C1 segment of cervical spinal cord (tissue), 14 donors: ENCODE data around the gene CSF1.
"Not testable (repeated sequence)": the region's sequence is repeated elsewhere in the genome, so short reads cannot be mapped to it uniquely, and the experiment has no call there.

Source experiments
- DNase-seq, 14 donors: peaks; one replicate each; lab custom pipeline; 2025; lab: John Stamatoyannopoulos, UW

Gene CSF1

DNA sequence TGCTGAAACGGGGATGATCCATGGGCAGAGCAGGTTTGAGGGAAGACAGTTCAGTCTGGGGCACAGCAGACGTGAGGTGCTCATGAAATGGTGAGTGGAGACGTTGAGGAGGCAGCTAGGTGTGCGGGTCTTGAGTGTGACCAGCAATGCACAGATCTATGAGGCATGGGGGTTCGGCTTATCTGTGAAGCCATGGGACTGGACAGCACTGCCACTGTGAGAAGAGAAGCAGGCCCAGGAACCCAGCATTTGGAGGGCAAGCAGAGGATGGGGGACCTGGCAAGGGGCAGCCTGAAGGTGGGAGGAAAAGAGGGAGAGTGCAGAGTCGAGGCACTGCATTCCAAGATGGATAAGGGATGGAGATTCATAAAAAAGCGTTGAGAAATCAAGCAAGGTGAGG lies 8.0 kb downstream of the CSF1 start:
- no peak for DNase-seq

DNA sequence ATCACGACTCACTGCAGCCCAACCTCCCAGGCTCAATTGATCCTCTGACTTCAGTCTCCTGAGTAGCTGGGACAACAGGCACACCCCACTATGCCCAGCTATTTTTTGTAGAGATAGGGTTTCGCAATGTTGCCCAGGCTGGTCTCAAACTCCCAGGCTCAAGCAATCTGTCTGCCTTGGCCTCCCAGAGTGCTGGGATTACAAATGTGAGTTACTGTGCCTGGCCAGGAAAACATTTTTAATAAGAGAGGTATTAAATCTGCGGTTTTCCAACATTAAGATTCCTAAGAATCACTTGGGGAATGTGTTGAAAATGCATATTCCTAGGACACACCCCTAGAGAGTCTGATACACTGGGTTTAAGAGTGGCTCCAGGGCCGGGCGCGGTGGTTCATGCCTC lies 8.7 kb downstream of the CSF1 start:
- DNase-seq: no peak

DNA sequence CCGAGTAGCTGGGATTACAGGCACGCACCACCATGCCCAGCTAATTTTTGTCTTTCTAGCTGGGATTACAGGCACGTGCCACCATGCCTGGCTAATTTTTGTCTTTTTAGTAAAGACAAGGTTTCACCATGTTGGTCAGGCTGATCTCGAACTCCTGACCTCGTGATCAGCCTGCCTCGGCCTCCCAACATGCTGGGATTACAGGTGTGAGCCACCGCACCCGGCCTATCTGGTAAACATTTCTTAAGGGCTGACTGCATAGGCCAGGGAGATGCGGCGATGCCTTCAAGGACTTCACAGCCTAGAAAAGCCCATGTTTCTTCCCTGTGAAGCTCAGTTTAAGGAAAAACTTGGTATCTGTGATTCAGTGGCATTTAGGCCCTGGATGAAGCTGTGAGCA lies 9.7 kb downstream of the CSF1 start:
- not testable (repeated sequence) for DNase-seq

DNA sequence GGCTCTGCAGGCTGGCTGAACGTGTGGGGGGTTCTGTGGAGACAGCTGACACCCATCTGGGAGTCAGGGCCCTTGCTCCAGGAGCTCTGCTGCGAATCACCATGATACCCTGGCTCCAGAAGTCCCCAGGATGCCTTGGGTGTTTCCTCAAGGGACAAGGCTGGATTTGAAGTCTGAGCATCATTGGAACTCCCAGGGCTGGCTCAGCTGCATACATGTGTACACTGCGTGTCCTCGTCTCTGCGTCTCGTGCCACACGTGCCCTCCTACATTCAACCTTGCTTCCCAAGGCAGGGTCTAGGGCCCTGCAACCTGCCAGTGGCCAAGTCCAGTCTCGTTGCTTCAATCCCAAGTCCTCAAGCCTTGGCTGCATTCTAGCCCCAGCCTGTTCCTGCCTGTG lies 11.7 kb downstream of the CSF1 start:
- no peak for DNase-seq

DNA sequence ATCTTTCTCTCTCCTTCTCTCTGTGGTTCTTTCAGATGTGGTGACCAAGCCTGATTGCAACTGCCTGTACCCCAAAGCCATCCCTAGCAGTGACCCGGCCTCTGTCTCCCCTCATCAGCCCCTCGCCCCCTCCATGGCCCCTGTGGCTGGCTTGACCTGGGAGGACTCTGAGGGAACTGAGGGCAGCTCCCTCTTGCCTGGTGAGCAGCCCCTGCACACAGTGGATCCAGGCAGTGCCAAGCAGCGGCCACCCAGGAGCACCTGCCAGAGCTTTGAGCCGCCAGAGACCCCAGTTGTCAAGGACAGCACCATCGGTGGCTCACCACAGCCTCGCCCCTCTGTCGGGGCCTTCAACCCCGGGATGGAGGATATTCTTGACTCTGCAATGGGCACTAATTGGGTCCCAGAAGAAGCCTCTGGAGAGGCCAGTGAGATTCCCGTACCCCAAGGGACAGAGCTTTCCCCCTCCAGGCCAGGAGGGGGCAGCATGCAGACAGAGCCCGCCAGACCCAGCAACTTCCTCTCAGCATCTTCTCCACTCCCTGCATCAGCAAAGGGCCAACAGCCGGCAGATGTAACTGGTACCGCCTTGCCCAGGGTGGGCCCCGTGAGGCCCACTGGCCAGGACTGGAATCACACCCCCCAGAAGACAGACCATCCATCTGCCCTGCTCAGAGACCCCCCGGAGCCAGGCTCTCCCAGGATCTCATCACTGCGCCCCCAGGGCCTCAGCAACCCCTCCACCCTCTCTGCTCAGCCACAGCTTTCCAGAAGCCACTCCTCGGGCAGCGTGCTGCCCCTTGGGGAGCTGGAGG lies 12.7 kb downstream of the CSF1 start:
- DNase-seq: no peak

DNA sequence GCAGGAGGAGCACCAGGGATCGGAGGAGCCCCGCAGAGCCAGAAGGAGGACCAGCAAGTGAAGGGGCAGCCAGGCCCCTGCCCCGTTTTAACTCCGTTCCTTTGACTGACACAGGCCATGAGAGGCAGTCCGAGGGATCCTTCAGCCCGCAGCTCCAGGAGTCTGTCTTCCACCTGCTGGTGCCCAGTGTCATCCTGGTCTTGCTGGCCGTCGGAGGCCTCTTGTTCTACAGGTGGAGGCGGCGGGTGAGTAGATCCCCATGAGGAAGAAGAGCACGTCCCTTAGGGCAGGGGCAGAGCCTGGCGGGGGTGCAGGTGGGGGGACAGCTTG lies 13.3 kb downstream of the CSF1 start:
- DNase-seq: no peak

DNA sequence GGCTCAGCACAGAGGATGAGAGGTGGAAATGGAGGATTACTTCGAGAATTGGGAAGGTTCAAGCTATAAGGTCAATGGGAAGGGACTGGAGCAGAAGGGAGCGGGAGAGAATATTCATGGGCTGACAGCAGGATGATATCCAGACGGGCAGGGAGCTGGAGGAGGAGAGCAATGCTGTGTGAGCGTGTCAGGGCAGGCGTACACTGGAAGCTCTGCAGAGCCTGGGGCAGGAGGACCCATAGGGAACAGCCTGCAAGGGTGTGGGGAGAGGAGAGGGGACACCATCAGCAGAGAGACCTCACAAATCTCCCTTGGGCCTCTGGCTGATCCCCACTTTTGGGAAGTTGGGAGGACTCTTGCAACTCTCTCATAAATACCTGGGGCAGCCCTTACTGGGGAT lies 13.7 kb downstream of the CSF1 start:
- DNase-seq: no peak

DNA sequence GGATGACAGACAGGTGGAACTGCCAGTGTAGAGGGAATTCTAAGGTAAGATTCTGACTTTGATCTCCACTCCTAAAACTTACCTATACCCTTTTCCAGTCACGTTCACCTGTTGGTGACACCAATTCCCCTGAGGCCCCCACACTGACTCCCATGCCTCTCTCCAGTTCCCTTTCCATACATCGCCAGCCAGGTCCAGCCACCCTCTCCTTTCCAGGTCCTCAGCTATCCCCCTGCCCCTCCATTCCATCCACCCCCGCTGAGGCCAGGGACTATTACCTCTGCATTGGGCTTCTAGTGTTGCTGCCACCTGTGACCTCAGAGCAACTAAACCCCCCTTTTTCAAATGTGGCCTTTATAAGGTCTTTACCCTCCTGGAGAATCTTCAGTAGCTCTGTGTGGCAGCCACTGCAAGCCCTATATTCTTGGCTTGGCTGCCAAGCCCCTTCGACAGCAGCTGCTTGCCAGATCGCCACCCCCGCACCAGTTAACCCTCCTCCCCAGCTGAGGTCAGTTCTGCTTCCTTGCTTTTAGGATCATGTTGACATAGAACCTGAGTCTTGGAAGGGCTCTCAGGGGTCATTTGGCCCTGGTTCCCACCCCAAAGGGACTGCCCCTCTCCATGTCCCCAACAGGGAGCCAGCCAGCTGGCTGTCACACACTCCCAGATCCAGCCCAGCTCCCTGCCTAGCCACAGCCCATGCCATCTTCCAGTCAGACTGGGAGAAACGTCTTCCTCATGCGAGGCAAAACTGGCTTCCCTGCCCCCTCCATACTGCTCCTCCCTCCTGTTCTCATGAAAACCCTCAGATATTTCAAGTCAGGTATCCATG lies 14.7 kb downstream of the CSF1 start:
- DNase-seq: no peak

DNA sequence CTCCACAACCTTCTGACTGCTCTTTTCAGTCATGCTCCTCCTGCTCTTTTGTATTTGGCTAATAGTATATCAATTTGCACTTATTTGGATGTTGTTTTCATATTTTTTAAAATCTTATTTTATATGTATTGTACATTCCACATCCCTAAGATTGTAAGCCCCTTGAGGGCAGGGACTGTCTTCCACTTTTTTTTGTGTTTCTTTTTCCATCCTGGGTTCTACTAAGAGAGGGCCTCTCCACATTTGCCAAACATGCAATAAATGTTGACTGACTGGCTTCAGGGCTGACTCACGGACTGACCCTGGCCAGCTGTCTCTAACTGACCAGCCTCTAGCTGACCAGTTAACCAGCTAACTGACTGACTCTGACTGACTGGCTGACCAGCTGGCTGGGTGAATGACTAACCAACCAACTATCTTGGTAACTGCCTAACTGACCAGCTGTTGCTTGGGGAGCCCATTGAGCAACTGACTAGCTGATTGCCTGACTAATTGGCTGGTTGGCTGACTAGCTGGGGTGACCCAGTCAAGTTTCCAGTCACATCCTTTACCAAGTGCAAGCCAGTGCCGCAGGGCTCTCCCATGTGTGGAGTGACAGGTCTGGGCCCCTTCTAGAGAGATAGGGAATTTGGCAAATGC lies 16.1 kb downstream of the CSF1 start:
- DNase-seq: no peak

DNA sequence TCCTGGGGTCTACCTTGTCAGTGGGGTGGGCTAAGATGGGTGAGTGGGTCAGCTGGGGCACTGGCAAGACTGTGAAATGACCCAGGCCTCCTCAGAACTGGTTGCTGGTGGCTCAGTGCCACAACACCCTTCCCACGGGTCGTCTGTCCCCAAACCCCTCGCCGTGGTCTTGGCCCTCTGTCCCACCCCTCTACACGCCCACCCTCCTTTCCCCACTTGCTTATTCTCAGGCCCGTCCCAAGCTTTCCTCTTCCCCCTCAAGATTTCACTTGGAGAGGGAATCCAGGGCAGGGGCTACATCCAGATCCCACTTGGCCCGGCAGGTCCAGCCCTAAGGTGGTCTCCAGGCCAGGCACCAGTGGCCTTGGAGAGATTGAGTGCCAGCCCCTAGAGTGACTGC lies 16.7 kb downstream of the CSF1 start:
- no peak for DNase-seq

DNA sequence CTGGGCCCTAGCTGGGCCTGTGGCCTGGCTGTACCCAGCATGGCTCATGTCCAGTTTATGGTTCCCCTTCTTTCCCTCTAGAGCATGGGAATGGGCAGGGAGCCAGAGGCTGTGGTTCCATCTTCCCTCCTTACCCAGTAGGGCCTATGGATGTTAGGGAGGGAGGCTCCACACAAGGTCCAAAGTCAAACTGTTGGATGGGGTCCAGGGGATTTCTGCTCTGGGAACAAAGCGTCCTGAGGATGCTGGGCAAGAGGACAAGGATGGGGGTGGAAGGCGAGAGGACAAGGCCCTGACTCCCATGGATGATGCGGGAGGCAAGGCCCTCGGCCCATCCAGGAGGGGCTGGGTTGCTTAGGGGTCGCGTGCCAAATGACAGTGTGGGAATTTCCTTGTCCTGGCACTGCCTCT lies 17.3 kb downstream of the CSF1 start:
- DNase-seq: peak in 11 of 14 donors; percentile 23 to 78 (median 61)

DNA sequence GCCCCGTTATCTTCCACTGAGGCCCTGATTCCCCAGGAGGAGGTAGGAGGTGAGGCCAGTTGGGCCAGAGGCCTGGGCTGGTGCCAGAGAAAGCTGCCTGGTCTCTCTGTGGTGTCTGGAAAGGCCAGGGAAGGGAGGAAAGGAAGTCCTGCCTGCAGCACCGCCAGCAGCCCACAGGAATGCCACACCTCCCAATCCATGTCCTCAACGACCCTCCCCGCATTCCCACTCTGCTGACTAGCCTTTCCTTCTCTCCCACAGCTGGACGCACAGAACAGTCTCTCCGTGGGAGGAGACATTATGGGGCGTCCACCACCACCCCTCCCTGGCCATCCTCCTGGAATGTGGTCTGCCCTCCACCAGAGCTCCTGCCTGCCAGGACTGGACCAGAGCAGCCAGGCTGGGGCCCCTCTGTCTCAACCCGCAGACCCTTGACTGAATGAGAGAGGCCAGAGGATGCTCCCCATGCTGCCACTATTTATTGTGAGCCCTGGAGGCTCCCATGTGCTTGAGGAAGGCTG lies 18.0 kb downstream of the CSF1 start:
- DNase-seq: peak in 1 of 14 donors; percentile 57

DNA sequence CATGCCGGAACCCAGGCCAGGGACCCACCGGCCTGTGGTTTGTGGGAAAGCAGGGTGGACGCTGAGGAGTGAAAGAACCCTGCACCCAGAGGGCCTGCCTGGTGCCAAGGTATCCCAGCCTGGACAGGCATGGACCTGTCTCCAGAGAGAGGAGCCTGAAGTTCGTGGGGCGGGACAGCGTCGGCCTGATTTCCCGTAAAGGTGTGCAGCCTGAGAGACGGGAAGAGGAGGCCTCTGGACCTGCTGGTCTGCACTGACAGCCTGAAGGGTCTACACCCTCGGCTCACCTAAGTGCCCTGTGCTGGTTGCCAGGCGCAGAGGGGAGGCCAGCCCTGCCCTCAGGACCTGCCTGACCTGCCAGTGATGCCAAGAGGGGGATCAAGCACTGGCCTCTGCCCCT lies 18.5 kb downstream of the CSF1 start:
- no peak for DNase-seq

DNA sequence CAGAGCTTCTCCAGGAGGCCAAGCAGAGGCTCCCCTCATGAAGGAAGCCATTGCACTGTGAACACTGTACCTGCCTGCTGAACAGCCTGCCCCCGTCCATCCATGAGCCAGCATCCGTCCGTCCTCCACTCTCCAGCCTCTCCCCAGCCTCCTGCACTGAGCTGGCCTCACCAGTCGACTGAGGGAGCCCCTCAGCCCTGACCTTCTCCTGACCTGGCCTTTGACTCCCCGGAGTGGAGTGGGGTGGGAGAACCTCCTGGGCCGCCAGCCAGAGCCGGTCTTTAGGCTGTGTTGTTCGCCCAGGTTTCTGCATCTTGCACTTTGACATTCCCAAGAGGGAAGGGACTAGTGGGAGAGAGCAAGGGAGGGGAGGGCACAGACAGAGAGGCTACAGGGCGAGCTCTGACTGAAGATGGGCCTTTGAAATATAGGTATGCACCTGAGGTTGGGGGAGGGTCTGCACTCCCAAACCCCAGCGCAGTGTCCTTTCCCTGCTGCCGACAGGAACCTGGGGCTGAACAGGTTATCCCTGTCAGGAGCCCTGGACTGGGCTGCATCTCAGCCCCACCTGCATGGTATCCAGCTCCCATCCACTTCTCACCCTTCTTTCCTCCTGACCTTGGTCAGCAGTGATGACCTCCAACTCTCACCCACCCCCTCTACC lies 19.1 kb downstream of the CSF1 start:
- DNase-seq: no peak

DNA sequence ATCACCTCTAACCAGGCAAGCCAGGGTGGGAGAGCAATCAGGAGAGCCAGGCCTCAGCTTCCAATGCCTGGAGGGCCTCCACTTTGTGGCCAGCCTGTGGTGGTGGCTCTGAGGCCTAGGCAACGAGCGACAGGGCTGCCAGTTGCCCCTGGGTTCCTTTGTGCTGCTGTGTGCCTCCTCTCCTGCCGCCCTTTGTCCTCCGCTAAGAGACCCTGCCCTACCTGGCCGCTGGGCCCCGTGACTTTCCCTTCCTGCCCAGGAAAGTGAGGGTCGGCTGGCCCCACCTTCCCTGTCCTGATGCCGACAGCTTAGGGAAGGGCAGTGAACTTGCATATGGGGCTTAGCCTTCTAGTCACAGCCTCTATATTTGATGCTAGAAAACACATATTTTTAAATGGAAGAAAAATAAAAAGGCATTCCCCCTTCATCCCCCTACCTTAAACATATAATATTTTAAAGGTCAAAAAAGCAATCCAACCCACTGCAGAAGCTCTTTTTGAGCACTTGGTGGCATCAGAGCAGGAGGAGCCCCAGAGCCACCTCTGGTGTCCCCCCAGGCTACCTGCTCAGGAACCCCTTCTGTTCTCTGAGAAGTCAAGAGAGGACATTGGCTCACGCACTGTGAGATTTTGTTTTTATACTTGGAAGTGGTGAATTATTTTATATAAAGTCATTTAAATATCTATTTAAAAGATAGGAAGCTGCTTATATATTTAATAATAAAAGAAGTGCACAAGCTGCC lies 19.8 kb downstream of the CSF1 start:
- no peak for DNase-seq

DNA sequence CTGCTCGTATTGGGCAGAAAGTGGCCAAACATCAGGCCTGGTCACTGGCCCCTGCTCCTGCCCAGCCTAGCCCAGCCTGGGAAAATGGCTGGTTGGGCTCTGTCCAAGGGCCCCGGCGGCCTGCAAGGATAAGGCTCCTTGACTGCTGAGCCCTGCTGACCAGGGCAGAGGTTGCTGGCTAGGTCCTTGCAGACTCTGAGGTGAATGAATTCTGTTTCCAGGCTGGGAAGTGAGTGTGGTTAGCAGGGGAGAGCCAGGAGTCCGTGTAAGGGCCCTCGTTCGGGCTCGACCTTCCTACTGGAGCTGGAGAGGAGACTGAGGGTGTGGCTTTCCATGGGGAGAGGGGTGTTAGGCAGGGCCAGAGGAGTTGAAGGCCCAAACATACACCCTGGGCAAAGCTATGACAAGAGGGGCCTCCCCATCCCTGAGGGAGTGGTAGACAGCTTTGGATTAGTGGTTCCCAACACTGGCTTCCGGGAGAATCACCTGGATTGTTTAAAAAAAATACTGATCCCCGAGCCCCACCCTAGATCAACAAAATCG lies 20.6 kb downstream of the CSF1 start:
- peak in 4 of 14 donors; percentile 48 to 69 (median 60) for DNase-seq

DNA sequence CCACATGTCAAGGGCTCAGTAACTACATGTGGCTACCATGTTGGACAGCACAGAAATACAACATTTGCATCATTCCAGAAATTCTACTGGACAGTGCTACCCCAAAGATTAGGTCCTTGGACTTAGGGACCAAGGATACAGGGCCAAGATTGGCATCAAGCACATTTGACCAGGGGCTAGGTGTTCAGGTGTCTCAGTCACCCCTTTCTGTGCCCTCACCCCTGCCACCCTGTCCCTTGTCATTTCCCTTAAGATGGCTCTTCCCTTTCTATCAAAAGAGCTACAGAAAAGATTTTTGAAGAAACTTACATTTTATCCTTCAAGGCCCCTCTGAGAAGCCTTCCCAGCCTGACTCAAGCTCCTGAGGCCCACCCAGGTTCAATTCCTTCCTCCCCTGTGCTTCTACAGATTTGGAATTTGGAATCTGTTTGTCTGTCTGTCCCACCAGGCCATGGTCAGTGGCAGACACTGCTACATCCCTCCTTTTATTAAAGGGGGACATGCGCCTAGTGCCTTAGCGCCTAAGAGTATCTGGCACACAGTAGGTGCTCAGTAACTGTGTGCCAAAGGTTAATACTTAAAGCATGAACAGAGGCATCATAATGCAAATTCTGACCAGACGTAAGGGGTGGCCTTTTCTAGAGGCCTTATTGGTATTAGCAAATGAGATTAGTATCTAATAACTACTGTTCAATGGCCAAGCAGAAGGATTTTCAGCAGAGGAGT lies 21.4 kb downstream of the CSF1 start:
- no peak for DNase-seq

DNA sequence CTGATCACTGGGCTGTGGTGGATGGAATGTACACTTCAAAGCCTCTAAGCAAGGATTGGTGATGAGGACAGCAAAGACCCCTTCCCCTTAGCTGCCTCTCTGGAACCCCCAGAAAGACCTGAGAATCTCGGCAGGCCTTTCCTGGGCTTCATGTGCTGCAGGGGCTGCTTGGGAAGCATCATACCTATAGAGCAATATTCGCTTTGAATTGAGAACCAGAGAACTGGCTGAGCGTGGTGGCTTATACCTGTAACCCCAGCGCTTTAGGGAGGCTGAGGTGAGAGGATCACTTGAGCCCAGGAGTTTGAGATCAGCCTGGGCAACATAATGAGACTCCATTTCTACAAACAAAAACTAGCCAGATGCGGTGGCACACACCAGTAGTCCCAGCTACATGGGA lies 22.0 kb downstream of the CSF1 start:
- no peak for DNase-seq

DNA sequence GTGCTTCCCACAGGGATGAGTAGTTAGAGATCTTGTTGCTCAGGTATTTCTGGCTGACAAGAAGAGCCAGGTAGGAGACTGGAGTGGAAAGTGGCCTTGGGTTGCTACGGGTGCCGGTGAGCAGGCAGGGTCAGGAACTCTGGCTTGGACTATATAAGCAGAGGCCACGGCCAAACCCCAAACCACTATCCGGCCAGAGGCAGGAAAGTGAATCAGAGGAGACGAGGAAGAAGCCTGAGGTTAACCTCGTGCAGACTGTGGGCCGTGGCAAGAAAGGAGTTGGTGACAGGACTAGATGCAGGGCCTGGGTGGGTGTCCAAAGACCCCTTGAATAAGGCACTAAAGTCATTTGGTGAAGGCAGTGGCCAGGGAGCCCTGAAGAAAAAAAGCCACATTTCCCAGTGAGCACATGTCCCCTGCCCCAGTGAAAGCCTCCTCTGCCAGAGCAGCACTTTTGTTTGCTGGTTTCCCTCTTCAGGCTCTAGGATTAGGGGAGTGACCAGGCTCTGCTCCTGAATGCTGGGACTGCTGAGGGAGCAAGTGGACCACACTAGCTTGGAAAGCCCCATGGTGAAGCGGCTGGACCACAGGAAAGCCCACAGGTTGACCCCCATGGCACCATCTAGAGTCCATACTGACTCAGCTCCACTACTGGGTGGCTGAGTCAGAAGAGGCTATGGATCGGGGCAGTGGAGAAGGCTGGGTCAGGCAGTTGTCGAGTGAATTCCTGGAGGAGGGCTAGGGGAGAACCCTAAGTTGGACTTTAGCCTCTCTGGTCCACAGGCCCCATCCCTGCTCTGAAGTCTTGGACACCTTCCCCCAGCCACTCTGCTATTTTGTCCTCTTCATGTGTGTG lies 23.4 kb downstream of the CSF1 start:
- no peak for DNase-seq
